ENCODE results near the gene EFCAB6. TPM values are rescaled to one million over a fixed set of nuclear protein-coding genes. Genes with fewer than 3 reads are reported as not detected.

The EFCAB6 gene
- polyA plus RNA-seq, 3 donors: not detected

DNA sequence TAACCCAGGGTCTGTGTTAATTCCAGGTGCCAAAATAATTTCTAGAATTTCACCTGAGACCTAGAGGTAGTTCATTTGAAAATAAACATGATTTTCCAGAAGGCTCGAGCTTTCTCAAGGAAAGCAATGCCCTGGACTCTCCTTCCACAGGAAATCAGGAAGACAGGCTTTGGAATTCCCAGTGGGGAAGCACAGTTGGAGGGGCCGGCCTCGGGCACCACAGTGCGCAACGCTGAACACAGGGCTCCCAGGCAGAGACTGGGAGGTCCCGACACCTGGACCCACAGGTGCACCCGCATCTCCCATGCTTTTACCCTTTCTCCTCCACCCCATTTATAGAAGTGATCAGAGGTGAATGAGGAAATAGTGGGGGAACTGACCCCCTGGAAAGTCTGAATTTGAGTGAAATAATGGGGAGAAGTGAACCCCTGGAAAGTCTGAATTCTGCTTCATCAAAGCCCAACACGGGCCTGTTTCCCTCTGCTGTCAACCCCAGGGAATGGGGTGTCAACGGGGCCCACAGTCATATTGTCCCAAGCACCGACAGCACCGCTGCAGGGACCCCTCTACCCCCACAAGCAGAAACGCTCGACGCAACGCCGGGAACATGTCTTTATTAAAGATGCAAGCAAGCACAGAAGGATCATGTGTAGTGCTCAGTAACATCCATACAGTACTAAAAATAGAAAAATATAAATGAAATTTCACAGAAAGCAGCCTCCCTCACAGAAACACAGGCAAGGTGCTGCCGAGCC, 12.0 kb upstream of the EFCAB6 start:
- no peaks in the 10 kb centered on the region for H3K27me3 ChIP-seq (ENCODE audit: control insufficient read depth in 2 of 2, insufficient read depth in 2 of 2, low read length in 2 of 2)
- Mint-ChIP-seq H3K27ac (no peak overlapping the region), H3K9me3 (peaks cover 0 to 2% (median 0%) of the 10 kb centered on the region in 7 donors), H3K36me3 (no peaks in the 10 kb centered on the region), H3K4me1 (no peaks in the 10 kb centered on the region), H3K4me3 (no peak overlapping the region), H3K27me3 (ENCODE audit: low read depth in 3 of 3) (peaks cover 7 to 13% (median 11%) of the 10 kb centered on the region in 3 donors)
- WGBS (ENCODE audit: insufficient coverage): 86% methylated on average over 6 of the region's 17 CpGs
- TF ChIP-seq, protein P1, sequence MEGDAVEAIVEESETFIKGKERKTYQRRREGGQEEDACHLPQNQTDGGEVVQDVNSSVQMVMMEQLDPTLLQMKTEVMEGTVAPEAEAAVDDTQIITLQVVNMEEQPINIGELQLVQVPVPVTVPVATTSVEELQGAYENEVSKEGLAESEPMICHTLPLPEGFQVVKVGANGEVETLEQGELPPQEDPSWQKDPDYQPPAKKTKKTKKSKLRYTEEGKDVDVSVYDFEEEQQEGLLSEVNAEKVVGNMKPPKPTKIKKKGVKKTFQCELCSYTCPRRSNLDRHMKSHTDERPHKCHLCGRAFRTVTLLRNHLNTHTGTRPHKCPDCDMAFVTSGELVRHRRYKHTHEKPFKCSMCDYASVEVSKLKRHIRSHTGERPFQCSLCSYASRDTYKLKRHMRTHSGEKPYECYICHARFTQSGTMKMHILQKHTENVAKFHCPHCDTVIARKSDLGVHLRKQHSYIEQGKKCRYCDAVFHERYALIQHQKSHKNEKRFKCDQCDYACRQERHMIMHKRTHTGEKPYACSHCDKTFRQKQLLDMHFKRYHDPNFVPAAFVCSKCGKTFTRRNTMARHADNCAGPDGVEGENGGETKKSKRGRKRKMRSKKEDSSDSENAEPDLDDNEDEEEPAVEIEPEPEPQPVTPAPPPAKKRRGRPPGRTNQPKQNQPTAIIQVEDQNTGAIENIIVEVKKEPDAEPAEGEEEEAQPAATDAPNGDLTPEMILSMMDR (IDR thresholded peaks at IDR 0.05): no peak
- no peak overlapping the region for H2AFZ ChIP-seq (ENCODE audit: insufficient read depth, low read depth, low read length, poor library complexity, severe bottlenecking)
- intact Hi-C loops (cut with micrococcal nuclease): no loop called here
- no peak overlapping the region for H3K4me2 ChIP-seq (replicated peaks; ENCODE audit: extremely low read depth, low read length, poor library complexity, severe bottlenecking)
- H3K9me3 ChIP-seq (replicated peaks in 1 of 2; ENCODE audit: control insufficient read depth in 1 of 2, insufficient read depth in 1 of 2, low read length in 2 of 2): no peaks in the 10 kb centered on the region
- no peaks in the 10 kb centered on the region for H3K79me2 ChIP-seq (ENCODE audit: insufficient read depth, low read length)
- no peaks in the 10 kb centered on the region for H3K4me1 ChIP-seq (ENCODE audit: control insufficient read depth in 1 of 2, insufficient read depth in 2 of 2, low read length in 2 of 2)
- DNase-seq: no peak
- H3K27ac ChIP-seq (ENCODE audit: low read depth in 1 of 2, low read length in 2 of 2): no peak overlapping the region
- H3K36me3 ChIP-seq (replicated peaks in 1 of 2; ENCODE audit: control insufficient read depth in 1 of 2, insufficient read depth in 2 of 2, low read length in 2 of 2): no peaks in the 10 kb centered on the region
- H3K9ac ChIP-seq (ENCODE audit: insufficient read depth, low read length, poor library complexity, severe bottlenecking): no peak overlapping the region
- H4K20me1 ChIP-seq (ENCODE audit: insufficient read depth, low read length): no peaks in the 10 kb centered on the region
- no peak overlapping the region for H3K4me3 ChIP-seq (replicated peaks in 1 of 3; ENCODE audit: low read depth in 2 of 3, low read length in 3 of 3)

GRCh38 chr22:43823353-43823908, 11.3 kb upstream of the EFCAB6 start:
- Histone ChIP-seq H3K27ac (ENCODE audit: low read depth in 1 of 2, low read length in 2 of 2) (no peak overlapping the region), H3K36me3 (replicated peaks in 1 of 2; ENCODE audit: control insufficient read depth in 1 of 2, insufficient read depth in 2 of 2, low read length in 2 of 2) (no peaks in the 10 kb centered on the region), H3K4me2 (replicated peaks; ENCODE audit: extremely low read depth, low read length, poor library complexity, severe bottlenecking) (no peak overlapping the region), H4K20me1 (ENCODE audit: insufficient read depth, low read length) (no peaks in the 10 kb centered on the region), H3K79me2 (ENCODE audit: insufficient read depth, low read length) (no peaks in the 10 kb centered on the region), H2AFZ (ENCODE audit: insufficient read depth, low read depth, low read length, poor library complexity, severe bottlenecking) (no peak overlapping the region), H3K9ac (ENCODE audit: insufficient read depth, low read length, poor library complexity, severe bottlenecking) (no peak overlapping the region), H3K4me3 (replicated peaks in 1 of 3; ENCODE audit: low read depth in 2 of 3, low read length in 3 of 3) (no peak overlapping the region), H3K27me3 (ENCODE audit: control insufficient read depth in 2 of 2, insufficient read depth in 2 of 2, low read length in 2 of 2) (no peaks in the 10 kb centered on the region), H3K4me1 (ENCODE audit: control insufficient read depth in 1 of 2, insufficient read depth in 2 of 2, low read length in 2 of 2) (no peaks in the 10 kb centered on the region), H3K9me3 (replicated peaks in 1 of 2; ENCODE audit: control insufficient read depth in 1 of 2, insufficient read depth in 1 of 2, low read length in 2 of 2) (no peaks in the 10 kb centered on the region)
- WGBS (ENCODE audit: insufficient coverage): 87% methylated on average over 13 of the region's 13 CpGs
- TF ChIP-seq, protein P1 (IDR thresholded peaks at IDR 0.05): no peak
- Mint-ChIP-seq H3K4me3 (no peak overlapping the region), H3K27ac (no peak overlapping the region), H3K4me1 (no peaks in the 10 kb centered on the region), H3K27me3 (ENCODE audit: low read depth in 3 of 3) (peaks cover 7 to 13% (median 11%) of the 10 kb centered on the region in 3 donors), H3K9me3 (peaks cover 0 to 2% (median 0%) of the 10 kb centered on the region in 7 donors), H3K36me3 (no peaks in the 10 kb centered on the region)
- intact Hi-C loops (cut with micrococcal nuclease): no loop called here
- no peak for DNase-seq

All from CD14-positive monocyte (primary cell).